GM19035 (cell line): Measurements from ENCODE around the gene NOM1.

Experiments used
- ATAC-seq: cut with Tn5 transposase; IDR thresholded peaks from one replicate; pipeline ENCODE4 v1.9.1; 2021; ENCODE audit not compliant: unreplicated experiment

The NOM1 gene

GRCh38 chr7:157014635-157015555, 65.4 kb downstream of the NOM1 start:
- ATAC-seq, result no peak

- ATAC-seq, result peak; percentile 8
Observed at GRCh38 chr7:157016024-157016351, 66.5 kb downstream of the NOM1 start.

GRCh38 chr7:157016352-157017041, 67.0 kb downstream of the NOM1 start:
- ATAC-seq, result peak; percentile 72

- ATAC-seq, result peak; percentile 2
Observed at GRCh38 chr7:157017149-157017548, 67.6 kb downstream of the NOM1 start.

- no peak for ATAC-seq
Observed at GRCh38 chr7:157017603-157018327, 68.3 kb downstream of the NOM1 start.

GRCh38 chr7:157018328-157018996, 69.0 kb downstream of the NOM1 start:
- no peak for ATAC-seq

GRCh38 chr7:157018997-157019608, 69.6 kb downstream of the NOM1 start:
- no peak for ATAC-seq

GRCh38 chr7:157019718-157020451, 70.4 kb downstream of the NOM1 start:
- no peak for ATAC-seq

- no peak for ATAC-seq
Observed at GRCh38 chr7:157020514-157021070, 71.1 kb downstream of the NOM1 start.

- no peak for ATAC-seq
Observed at GRCh38 chr7:157021071-157021870, 71.8 kb downstream of the NOM1 start.

GRCh38 chr7:157021871-157022680, 72.6 kb downstream of the NOM1 start:
- no peak for ATAC-seq
